HepG2 (cell line): ENCODE measurements around the gene S100A8. TPM values are rescaled to one million over a fixed set of nuclear protein-coding genes. Genes with fewer than 3 reads are reported as not detected.

ENCODE experiments used
- ATAC-seq: fragments of 200-7000 bp; cut with Tn5 transposase; 3 replicates; pipeline ENCODE4 v1.9.1; 2020; ENCODE audit warnings: mild to moderate bottlenecking, moderate library complexity
- BruUV-seq: library from RNA; stranded (reverse); fragments of 400-500 nt; replicated peaks from 2 replicates; lab custom pipeline; 2021; lab: Mats Ljungman, UMichigan
- CTCF ChIA-PET: fragments of 300-600 bp; formaldehyde crosslinking; extraction: SDS; loops from one replicate; lab custom pipeline; 2021; ENCODE audit warnings: low total read pairs, inconsistent platforms, low intra/inter-chr PET ratio; lab: Yijun Ruan, JAX
- POLR2A ChIA-PET: fragments of 350-600 bp; sonication (Branson Sonifier 250); formaldehyde crosslinking; loops from one replicate; lab custom pipeline; 2020; ENCODE audit warnings: antibody characterized with exemption, inconsistent platforms; lab: Yijun Ruan, JAX
- DNase-seq: peaks from one replicate; pipeline ENCODE4 v3.0.0-alpha.2; 2015; ENCODE audit warnings: low spot score
- FAIRE-seq: peaks from 3 replicates; lab custom pipeline; 2011; peaks lifted over from hg19 to GRCh38; lab: Jason Lieb, UNC
- H2AFZ ChIP-seq: one replicate; pipeline ENCODE4 v1.6.1; 2011; ENCODE audit warnings: low read length, inconsistent platforms
- H3K27ac ChIP-seq: fragments of 300-600 bp; 3 replicates; pipeline ENCODE4 v1.8.0; 2011; ENCODE audit warnings: mixed run types, mild to moderate bottlenecking, mixed read lengths, low read length, inconsistent platforms; ENCODE audit not compliant: insufficient read depth; ENCODE audit errors: extremely low read length
- H3K27me3 ChIP-seq, 2 experiments: fragments of 200-600 bp in 1 of 2; 2 replicates in 1 of 2; 3 replicates in 1 of 2; pipeline versions ENCODE4 v1.6.0 to v1.8.0; 2011; ENCODE audit warnings: low read length in 2 of 2, mild to moderate bottlenecking in 2 of 2, moderate library complexity in 2 of 2, inconsistent platforms in 1 of 2; ENCODE audit not compliant: insufficient read depth in 2 of 2, control insufficient read depth in 1 of 2
- H3K36me3 ChIP-seq, 2 experiments: fragments of 200-600 bp in 1 of 2; replicated peaks in 1 of 2; 2 replicates in 1 of 2; 3 replicates in 1 of 2; pipeline versions ENCODE4 v1.5.1 to v1.8.0; 2011; ENCODE audit warnings: low read length in 2 of 2, inconsistent platforms in 1 of 2; ENCODE audit not compliant: insufficient read depth in 2 of 2, control insufficient read depth in 1 of 2
- H3K4me1 ChIP-seq: 2 replicates; pipeline ENCODE4 v1.5.1; 2012; ENCODE audit warnings: low read length, inconsistent platforms; ENCODE audit not compliant: insufficient read depth
- H3K4me2 ChIP-seq: 2 replicates; pipeline ENCODE4 v1.6.0; 2011; ENCODE audit warnings: low read depth, low read length, inconsistent platforms
- H3K4me3 ChIP-seq, 3 experiments: fragments of 200-600 bp in 1 of 3; sonication (generic), shearing (Covaris generic) in 1 of 3; replicated peaks in 1 of 3; 2 replicates each; pipeline ENCODE4 v1.5.1; 2011 to 2016; ENCODE audit warnings: low read length in 3 of 3, inconsistent platforms in 2 of 3, low read depth in 2 of 3, mild to moderate bottlenecking in 2 of 3, control low read depth in 1 of 3, mixed read lengths in 1 of 3; ENCODE audit not compliant: insufficient read depth in 1 of 3
- H3K79me2 ChIP-seq: one replicate; pipeline ENCODE4 v1.6.1; 2011; ENCODE audit warnings: low read length, inconsistent platforms; ENCODE audit not compliant: insufficient read depth
- H3K9ac ChIP-seq: 2 replicates; pipeline ENCODE4 v1.6.0; 2011; ENCODE audit warnings: mild to moderate bottlenecking, low read depth, low read length, inconsistent platforms; ENCODE audit not compliant: insufficient read depth
- H3K9me3 ChIP-seq: 2 replicates; pipeline ENCODE4 v1.5.1; 2012; ENCODE audit warnings: mild to moderate bottlenecking, low read length
- H4K20me1 ChIP-seq: 2 replicates; pipeline ENCODE4 v1.6.0; 2011; ENCODE audit warnings: inconsistent platforms, mild to moderate bottlenecking, low read length, moderate library complexity; ENCODE audit not compliant: insufficient read depth
- ASH2L ChIP-seq: fragments of 300-600, 200-600 bp; sonication (generic); IDR thresholded peaks from 2 replicates; pipeline ENCODE4 v1.7.0; 2017; ENCODE audit warnings: low read depth, mild to moderate bottlenecking, moderate library complexity, mixed read lengths, low read length; ENCODE audit not compliant: insufficient read length
- CHD2 ChIP-seq: IDR thresholded peaks from 2 replicates; pipeline ENCODE4 v1.6.1; 2011; ENCODE audit warnings: low read depth, low read length, improper control_type of control experiment
- FOXM1 ChIP-seq: sonication (generic); formaldehyde crosslinking; IDR thresholded peaks from 2 replicates; pipeline ENCODE4 v1.5.0; 2020; ENCODE audit warnings: missing genetic modification reagents
- HIVEP1 ChIP-seq: sonication (generic); formaldehyde crosslinking; IDR thresholded peaks from 2 replicates; pipeline ENCODE4 v1.4.0; 2020; ENCODE audit warnings: mild to moderate bottlenecking, missing genetic modification reagents
- MEF2D ChIP-seq: sonication (generic); formaldehyde crosslinking; IDR thresholded peaks from 2 replicates; pipeline ENCODE4 v1.5.1; 2020; ENCODE audit warnings: mild to moderate bottlenecking, missing genetic modification reagents
- MYC ChIP-seq: sonication (generic); formaldehyde crosslinking; IDR thresholded peaks from 2 replicates; pipeline ENCODE4 v1.9.0; 2021; ENCODE audit warnings: missing genetic modification reagents, borderline replicate concordance
- NAIF1 ChIP-seq: sonication (generic); formaldehyde crosslinking; IDR thresholded peaks from 2 replicates; pipeline ENCODE4 v1.5.0; 2020; ENCODE audit warnings: mild to moderate bottlenecking, missing genetic modification reagents, borderline replicate concordance
- ZNF687 ChIP-seq: sonication (generic); formaldehyde crosslinking; IDR thresholded peaks from 2 replicates; pipeline ENCODE4 v1.5.1; 2020; ENCODE audit warnings: mild to moderate bottlenecking, missing genetic modification reagents, moderate library complexity
- WGBS: methylation state at CpG from one replicate; pipeline ENCODE4 v1.1.6; 2017; ENCODE audit warnings: low lambda C conversion rate; 5-methylcytosine and 5-hydroxymethylcytosine counted together
- in situ Hi-C: cut with HindIII; loops from 2 replicates; pipeline ENCODE4 v1.10.0; 2017; ENCODE audit warnings: low pct_unique_long_range_greater_than_20kb; ENCODE audit not compliant: extremely low pct_ligation_motif_present
- intact Hi-C: fragments of 100-400 bp; cut with micrococcal nuclease; formaldehyde crosslinking; loops from one replicate; pipeline ENCODE4 v1.10.0; 2022; ENCODE audit not compliant: unreplicated experiment
- polyA plus RNA-seq, 8 experiments: library from polyadenylated mRNA; depleted of rRNA in 3 of 8; stranded (reverse) in 7 of 8; unstranded in 1 of 8; fragments of >200 nt; fragmentation: Illumina TruSeq in 4 of 8; extraction: Trizol in 4 of 8; gene quantifications; 2 replicates each; pipeline versions ENCODE4 v1.2.1 to v1.2.3, GENCODE V29; 2011 to 2016; ENCODE audit warnings: low read depth in 4 of 8, missing spikeins in 1 of 8, mixed read lengths in 1 of 8; ENCODE audit not compliant: insufficient read depth in 1 of 8
- total RNA-seq, 5 experiments: library from RNA; depleted of rRNA; stranded (reverse); fragments of >200 nt; fragmentation: Illumina TruSeq; extraction: Trizol; gene quantifications; 2 replicates each; pipeline ENCODE4 v1.2.3, GENCODE V29; 2016; ENCODE audit warnings: low read depth in 1 of 5

Gene S100A8
- total and polyA plus RNA-seq, 2 of the 13 experiments (the other 11 are each of a cell fraction or from before 2014, with no cell fraction given): not detected

GRCh38 chr1:153404768-153405167 is 13.9 kb upstream of the S100A8 start (continued):
- TF ChIP-seq ZNF687: peak; percentile 38
- no peak for TF ChIP-seq NAIF1 (CRISPR knock-in tag)
- no peak for TF ChIP-seq CHD2
- TF ChIP-seq MEF2D: no peak
- TF ChIP-seq MYC (CRISPR knock-in tag): peak; percentile 35; the same call in 1 of the 2 replicates

- no peaks in the 10 kb centered on the region for H3K4me1 ChIP-seq
- DNase-seq (no peak), FAIRE-seq (no peak), ATAC-seq (no peak)
- no peak overlapping the region for H3K4me2 ChIP-seq
- CTCF ChIA-PET: no interaction called here
- no peaks in the 10 kb centered on the region for H3K79me2 ChIP-seq
- intact Hi-C loops (no loop called here), in situ Hi-C loops (no loop called here)
- no peaks in the 10 kb centered on the region for H3K36me3 ChIP-seq
- H4K20me1 ChIP-seq: no peaks in the 10 kb centered on the region
- H3K9ac ChIP-seq: no peak overlapping the region
- WGBS: 46% methylated on average over 7 of the region's 7 CpGs
- H3K27ac ChIP-seq: no peak overlapping the region
- peaks cover 1 to 34% of the 10 kb centered on the region in 2 experiments; a peak in 3 of 5 replicates for H3K27me3 ChIP-seq
- no peaks in the 10 kb centered on the region for H3K9me3 ChIP-seq
- no peak overlapping the region for H2AFZ ChIP-seq
- TF ChIP-seq HIVEP1 (CRISPR knock-in tag): no peak
- no peak for TF ChIP-seq ASH2L
- TF ChIP-seq FOXM1: no peak
- H3K4me3 ChIP-seq: no peak overlapping the region
- POLR2A ChIA-PET: no interaction called here
- BruUV-seq: no TSS peak
Measured at GRCh38 chr1:153404086-153404635, 13.3 kb upstream of the S100A8 start.
